ENCODE data around the gene AFAP1L1. TPM values are rescaled to one million over a fixed set of nuclear protein-coding genes. Genes with fewer than 3 reads are reported as not detected.

Gene AFAP1L1
- total and polyA plus RNA-seq, 2 experiments from 2014 or later, result 1.2 to 2.3 TPM

DNA sequence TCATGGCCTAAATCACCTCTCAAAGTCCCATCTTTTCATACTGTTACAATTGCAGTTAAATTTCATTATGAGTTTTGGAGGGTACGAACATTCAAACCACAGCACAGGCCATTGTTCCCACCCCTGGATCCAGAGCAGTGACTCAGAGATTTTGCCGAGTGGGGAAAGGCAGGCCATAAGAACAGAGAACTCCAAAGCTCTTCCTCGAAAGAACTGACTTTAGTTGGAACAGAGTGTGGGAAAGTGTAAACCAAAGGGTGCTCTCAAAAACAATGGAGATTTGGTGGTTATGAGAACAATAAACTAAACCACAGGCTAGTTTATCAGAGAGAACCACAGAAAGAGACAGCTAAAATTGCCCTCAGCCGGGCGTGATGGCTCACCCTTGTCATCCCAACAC lies 54.2 kb downstream of the AFAP1L1 start:
- Histone ChIP-seq H2AFZ (no peak overlapping the region), H3K4me2 (no peak overlapping the region), H3K36me3 (replicated peaks; ENCODE audit: insufficient read depth, low read depth) (no peaks in the 10 kb centered on the region), H3K27me3 (no peaks in the 10 kb centered on the region), H3K4me3 (no peak overlapping the region), H3K9me2 (replicated peaks; ENCODE audit: insufficient read depth) (no peaks in the 10 kb centered on the region), H3K79me2 (no peaks in the 10 kb centered on the region), H3K9me3 (ENCODE audit: low read depth) (no peaks in the 10 kb centered on the region), H4K20me1 (ENCODE audit: insufficient read depth, poor library complexity, severe bottlenecking) (no peaks in the 10 kb centered on the region), H3K4me1 (ENCODE audit: insufficient read depth) (peaks cover 43% of the 10 kb centered on the region), H3K27ac (no peak overlapping the region)
- no peak for DNase-seq (ENCODE audit: low spot score)
- WGBS (ENCODE audit: low lambda C conversion rate, missing lambda C conversion rate), result 95% methylated on average over 5 of the region's 5 CpGs
- no peak for TF ChIP-seq EZH2phosphoT487 (IDR thresholded peaks at IDR 0.05; ENCODE audit: low read depth, severe bottlenecking, unreplicated experiment)
- TF ChIP-seq, protein P1, sequence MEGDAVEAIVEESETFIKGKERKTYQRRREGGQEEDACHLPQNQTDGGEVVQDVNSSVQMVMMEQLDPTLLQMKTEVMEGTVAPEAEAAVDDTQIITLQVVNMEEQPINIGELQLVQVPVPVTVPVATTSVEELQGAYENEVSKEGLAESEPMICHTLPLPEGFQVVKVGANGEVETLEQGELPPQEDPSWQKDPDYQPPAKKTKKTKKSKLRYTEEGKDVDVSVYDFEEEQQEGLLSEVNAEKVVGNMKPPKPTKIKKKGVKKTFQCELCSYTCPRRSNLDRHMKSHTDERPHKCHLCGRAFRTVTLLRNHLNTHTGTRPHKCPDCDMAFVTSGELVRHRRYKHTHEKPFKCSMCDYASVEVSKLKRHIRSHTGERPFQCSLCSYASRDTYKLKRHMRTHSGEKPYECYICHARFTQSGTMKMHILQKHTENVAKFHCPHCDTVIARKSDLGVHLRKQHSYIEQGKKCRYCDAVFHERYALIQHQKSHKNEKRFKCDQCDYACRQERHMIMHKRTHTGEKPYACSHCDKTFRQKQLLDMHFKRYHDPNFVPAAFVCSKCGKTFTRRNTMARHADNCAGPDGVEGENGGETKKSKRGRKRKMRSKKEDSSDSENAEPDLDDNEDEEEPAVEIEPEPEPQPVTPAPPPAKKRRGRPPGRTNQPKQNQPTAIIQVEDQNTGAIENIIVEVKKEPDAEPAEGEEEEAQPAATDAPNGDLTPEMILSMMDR (IDR thresholded peaks at IDR 0.05; ENCODE audit: poor library complexity), result no peak
- TF ChIP-seq EZH2 (IDR thresholded peaks at IDR 0.05; ENCODE audit: borderline replicate concordance), result no peak

- no peaks in the 10 kb centered on the region for H3K27me3 ChIP-seq
- no peaks in the 10 kb centered on the region for H3K79me2 ChIP-seq
- no peaks in the 10 kb centered on the region for H3K36me3 ChIP-seq (replicated peaks; ENCODE audit: insufficient read depth, low read depth)
- H3K4me2 ChIP-seq, result no peak overlapping the region
- H2AFZ ChIP-seq, result no peak overlapping the region
- no peaks in the 10 kb centered on the region for H4K20me1 ChIP-seq (ENCODE audit: insufficient read depth, poor library complexity, severe bottlenecking)
- peaks cover 36% of the 10 kb centered on the region for H3K4me1 ChIP-seq (ENCODE audit: insufficient read depth)
- no peak for DNase-seq (ENCODE audit: low spot score)
- 82% methylated on average over 3 of the region's 3 CpGs for WGBS (ENCODE audit: low lambda C conversion rate, missing lambda C conversion rate)
- H3K9me2 ChIP-seq (replicated peaks; ENCODE audit: insufficient read depth), result no peaks in the 10 kb centered on the region
- no peaks in the 10 kb centered on the region for H3K9me3 ChIP-seq (ENCODE audit: low read depth)
- no peak for TF ChIP-seq EZH2phosphoT487 (IDR thresholded peaks at IDR 0.05; ENCODE audit: low read depth, severe bottlenecking, unreplicated experiment)
- no peak for TF ChIP-seq EZH2 (IDR thresholded peaks at IDR 0.05; ENCODE audit: borderline replicate concordance)
- TF ChIP-seq, protein P1 (IDR thresholded peaks at IDR 0.05; ENCODE audit: poor library complexity), result no peak
- no peak overlapping the region for H3K4me3 ChIP-seq
- no peak overlapping the region for H3K27ac ChIP-seq
Measured at GRCh38 chr5:149326611-149327010, 55.0 kb downstream of the AFAP1L1 start.

DNA sequence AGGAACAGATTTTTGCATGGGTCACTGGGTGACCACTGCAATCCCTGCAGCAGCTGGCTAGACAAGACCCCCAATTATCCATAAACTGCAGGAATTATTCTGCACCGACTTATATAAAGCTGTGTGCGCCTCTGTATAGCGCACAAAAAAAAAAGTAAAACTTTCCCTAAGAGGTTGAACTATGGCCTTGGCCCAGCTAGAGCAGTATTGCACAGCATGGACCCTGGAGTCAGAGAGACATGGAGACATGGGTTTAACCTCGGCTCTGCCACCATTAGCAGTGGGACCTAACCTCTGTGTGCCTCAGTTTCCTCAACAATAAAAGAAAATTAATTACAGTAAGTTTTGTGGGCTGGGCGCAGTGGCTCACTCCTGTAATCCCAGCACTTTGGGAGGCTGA lies 56.5 kb downstream of the AFAP1L1 start:
- Histone ChIP-seq H4K20me1 (ENCODE audit: insufficient read depth, poor library complexity, severe bottlenecking) (no peaks in the 10 kb centered on the region), H3K27me3 (no peaks in the 10 kb centered on the region), H3K9me2 (replicated peaks; ENCODE audit: insufficient read depth) (no peaks in the 10 kb centered on the region), H3K27ac (no peak overlapping the region), H3K9me3 (ENCODE audit: low read depth) (no peaks in the 10 kb centered on the region), H3K79me2 (no peaks in the 10 kb centered on the region), H3K36me3 (replicated peaks; ENCODE audit: insufficient read depth, low read depth) (no peaks in the 10 kb centered on the region), H3K4me1 (ENCODE audit: insufficient read depth) (peaks cover 20% of the 10 kb centered on the region), H2AFZ (no peak overlapping the region), H3K4me2 (no peak overlapping the region), H3K4me3 (no peak overlapping the region)
- WGBS (ENCODE audit: low lambda C conversion rate, missing lambda C conversion rate), result 95% methylated on average over 5 of the region's 5 CpGs
- no peak for DNase-seq (ENCODE audit: low spot score)
- TF ChIP-seq EZH2phosphoT487 (IDR thresholded peaks at IDR 0.05; ENCODE audit: low read depth, severe bottlenecking, unreplicated experiment), result no peak
- no peak for TF ChIP-seq EZH2 (IDR thresholded peaks at IDR 0.05; ENCODE audit: borderline replicate concordance)
- TF ChIP-seq, protein P1 (IDR thresholded peaks at IDR 0.05; ENCODE audit: poor library complexity), result no peak
